NCI-H524 treated with DMSO at 0.1 percent for 48 hours (cell line): ENCODE measurements around the gene SNTA1.
"Not testable (repeated sequence)": the region's sequence is repeated elsewhere in the genome, so short reads cannot be mapped to it uniquely, and the experiment has no call there.

Source experiments
- DNase-seq: peaks from one replicate; lab custom pipeline; 2025; lab: John Stamatoyannopoulos, UW

The SNTA1 gene

DNA sequence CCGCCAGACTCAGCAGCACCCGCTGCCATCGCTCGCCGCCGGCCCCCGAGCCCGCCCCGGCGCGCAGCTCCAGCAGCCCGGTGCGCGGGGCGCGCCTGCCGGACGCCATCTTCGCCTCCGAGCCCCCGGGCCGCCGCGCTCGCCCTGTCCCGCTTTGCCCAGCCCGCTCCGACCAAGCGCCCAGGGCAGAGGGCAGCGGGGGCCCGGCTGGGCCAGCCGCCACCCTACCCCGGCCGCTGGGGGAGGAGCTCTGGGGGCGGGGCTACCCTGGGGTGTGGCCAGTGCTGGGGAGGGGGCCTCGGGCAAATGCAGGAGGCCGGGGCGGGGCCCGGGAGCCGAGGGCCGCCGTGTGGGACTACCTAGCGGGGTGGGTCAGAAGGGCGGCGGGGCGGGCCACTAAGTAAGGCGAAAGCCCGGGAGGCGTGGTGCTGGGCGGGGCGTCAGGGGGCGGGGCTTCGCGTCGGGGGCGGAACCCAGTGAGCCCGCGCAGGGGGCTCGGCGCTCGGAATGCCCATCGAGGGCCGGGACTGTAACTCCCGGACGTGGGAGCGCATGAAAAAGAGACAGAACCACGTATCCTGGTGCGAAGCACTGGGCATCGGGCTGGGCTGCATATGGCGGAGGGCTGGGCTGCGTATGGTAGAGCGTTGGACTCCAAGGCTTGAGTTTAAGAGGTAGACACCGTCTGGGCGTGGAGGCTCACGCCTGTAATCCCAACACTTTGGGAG is at the start of gene SNTA1:
TSS of gene SNTA1 (minus strand) at position 252 of the 728 bp plus-strand sequence. CDS start at position 109, 143 bp downstream.
- peak; percentile 61 for DNase-seq

- DNase-seq: no peak
Observed at GRCh38 chr20:33490934-33491656, 47.5 kb upstream of the SNTA1 start.

GRCh38 chr20:33490023-33490933 is 46.7 kb upstream of the SNTA1 start, which contains the start of gene CBFA2T2:
CBFA2T2 (plus strand) TSS chr20:33490096; CDS start chr20:33490268, 172 bp downstream.
- no peak for DNase-seq

GRCh38 chr20:33489495-33490022 is 46.0 kb upstream of the SNTA1 start:
- DNase-seq: peak; percentile 71

GRCh38 chr20:33488661-33489494 is 45.3 kb upstream of the SNTA1 start:
- not testable (repeated sequence) for DNase-seq

DNA sequence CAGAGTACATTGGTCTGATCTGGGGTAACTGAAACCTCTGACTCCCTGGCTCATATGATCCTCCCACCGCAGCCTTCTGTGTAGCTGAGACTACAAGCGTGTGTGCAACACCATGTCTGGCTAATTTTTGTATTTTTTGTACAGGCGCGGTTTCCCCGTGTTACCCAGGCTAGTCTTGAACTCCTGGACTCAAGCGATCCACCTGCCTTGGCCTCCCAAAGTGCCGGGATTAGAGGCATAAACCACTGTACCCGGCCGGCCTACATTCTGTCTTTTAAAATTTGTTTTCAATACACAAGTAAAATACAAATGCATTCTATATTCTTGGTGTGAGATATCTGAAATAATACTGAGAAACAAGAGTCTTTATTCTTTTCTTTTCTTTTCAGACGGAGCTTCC is 44.6 kb upstream of the SNTA1 start:
- no peak for DNase-seq

DNA sequence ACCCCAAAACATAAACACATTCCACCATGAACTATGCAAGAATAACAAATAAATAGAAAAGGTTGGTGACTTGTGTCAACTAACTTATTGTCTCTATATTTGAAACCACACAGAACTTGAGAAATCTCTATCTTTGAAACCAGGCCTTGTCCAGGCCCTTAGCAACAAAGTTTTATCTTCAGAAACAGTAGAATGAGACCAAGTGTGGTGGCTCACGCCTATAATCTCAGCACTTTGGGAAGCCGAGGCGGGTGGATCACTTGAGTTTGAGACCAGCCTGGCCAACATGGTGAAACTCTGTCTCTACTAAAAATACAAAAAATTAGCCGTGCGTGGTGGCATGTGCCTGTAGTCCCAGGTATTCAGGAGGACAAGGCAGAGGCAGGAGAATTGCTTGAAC is 39.6 kb upstream of the SNTA1 start:
- DNase-seq: not testable (repeated sequence)

- DNase-seq: peak; percentile 58
Observed at GRCh38 chr20:33482581-33482980, 39.0 kb upstream of the SNTA1 start.

GRCh38 chr20:33481431-33481941 is 37.9 kb upstream of the SNTA1 start:
- no peak for DNase-seq

GRCh38 chr20:33480048-33480447 is 36.5 kb upstream of the SNTA1 start:
- DNase-seq: no peak

GRCh38 chr20:33477386-33478234 is 34.0 kb upstream of the SNTA1 start:
- DNase-seq: no peak

- DNase-seq: peak; percentile 67
Observed at GRCh38 chr20:33475381-33476152, 32.0 kb upstream of the SNTA1 start.

- DNase-seq: no peak
Observed at GRCh38 chr20:33474963-33475362, 31.4 kb upstream of the SNTA1 start.

GRCh38 chr20:33474097-33474873 is 30.7 kb upstream of the SNTA1 start:
- no peak for DNase-seq

GRCh38 chr20:33472868-33473435 is 29.4 kb upstream of the SNTA1 start:
- DNase-seq: peak; percentile 53

DNA sequence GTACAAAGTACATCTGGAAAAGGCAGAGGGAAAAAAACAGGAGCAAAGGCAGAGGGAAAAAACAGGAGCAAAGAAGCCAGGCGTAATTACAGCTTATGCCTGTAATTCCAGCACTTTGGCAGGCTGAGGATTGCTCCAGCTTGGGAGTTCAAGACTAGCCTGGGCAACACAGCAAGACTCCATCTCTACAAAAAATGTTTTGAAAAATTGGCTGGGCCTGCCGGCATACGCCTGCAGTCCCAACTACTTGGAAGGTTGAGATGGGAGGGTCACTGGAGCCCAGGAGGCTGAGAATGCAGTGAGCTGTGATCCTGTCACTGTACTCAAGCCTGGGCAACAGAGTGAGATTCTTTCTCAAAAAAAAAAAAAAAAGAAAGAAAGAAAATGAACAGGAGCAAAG is 27.3 kb upstream of the SNTA1 start:
- no peak for DNase-seq

GRCh38 chr20:33470457-33470856 is 26.9 kb upstream of the SNTA1 start:
- DNase-seq: no peak

GRCh38 chr20:33466303-33466646 is 22.7 kb upstream of the SNTA1 start:
- DNase-seq: no peak
